IMR-90 (cell line): ENCODE data around the gene ATP9B. TPM values are rescaled to one million over a fixed set of nuclear protein-coding genes. Genes with fewer than 3 reads are reported as not detected.

Experiments used
- ATAC-seq: fragments of 200-7000 bp; cut with Tn5 transposase; 2 replicates; pipeline ENCODE4 v1.9.1; 2020; ENCODE audit warnings: low read depth, mild to moderate bottlenecking, moderate library complexity
- BruUV-seq: library from RNA; stranded (reverse); fragments of 400-500 nt; replicated peaks from 2 replicates; lab custom pipeline; 2021; lab: Mats Ljungman, UMichigan
- CTCF ChIA-PET: fragments of 300-600 bp; formaldehyde crosslinking; extraction: SDS; loops from one replicate; lab custom pipeline; 2021; ENCODE audit warnings: antibody characterized with exemption; lab: Yijun Ruan, JAX
- POLR2A ChIA-PET: fragments of 300-600 bp; sonication (Branson Sonifier 250); formaldehyde crosslinking; loops from one replicate; lab custom pipeline; 2022; ENCODE audit warnings: antibody characterized with exemption; ENCODE audit not compliant: unreplicated experiment; lab: Charles Lee
- DNase-seq: peaks from one replicate; pipeline ENCODE4 v3.0.0; 2013
- H2AFZ ChIP-seq: replicated peaks from 2 replicates; pipeline ENCODE3; 2013; ENCODE audit warnings: low read length, mild to moderate bottlenecking; ENCODE audit not compliant: poor library complexity
- H2AK5ac ChIP-seq: 2 replicates; pipeline ENCODE4 v1.6.1; 2013; ENCODE audit warnings: low read depth, low read length, inconsistent platforms
- H2AK9ac ChIP-seq: replicated peaks from 2 replicates; pipeline ENCODE3; 2013; ENCODE audit warnings: mild to moderate bottlenecking, low read depth, low read length, moderate library complexity; ENCODE audit not compliant: poor library complexity
- H2BK120ac ChIP-seq: 2 replicates; pipeline ENCODE4 v1.6.1; 2013; ENCODE audit warnings: low read depth, low read length, inconsistent platforms
- H2BK15ac ChIP-seq: 3 replicates; pipeline ENCODE4 v1.6.1; 2013; ENCODE audit warnings: low read depth, low read length, inconsistent platforms
- H2BK20ac ChIP-seq: 2 replicates; pipeline ENCODE4 v1.6.1; 2013; ENCODE audit warnings: low read depth, mild to moderate bottlenecking, inconsistent platforms, low read length, moderate library complexity
- H2BK5ac ChIP-seq: 2 replicates; pipeline ENCODE4 v1.6.1; 2013; ENCODE audit warnings: mild to moderate bottlenecking, low read depth, low read length, inconsistent platforms; ENCODE audit not compliant: poor library complexity, severe bottlenecking
- H3K14ac ChIP-seq: replicated peaks from 2 replicates; pipeline ENCODE4 v1.6.1; 2013; ENCODE audit warnings: low read depth, low read length, inconsistent platforms
- H3K18ac ChIP-seq: 2 replicates; pipeline ENCODE4 v1.6.1; 2013; ENCODE audit warnings: low read depth, low read length, control low read depth
- H3K23ac ChIP-seq: 2 replicates; pipeline ENCODE4 v1.6.1; 2013; ENCODE audit warnings: low read depth, low read length, inconsistent platforms
- H3K27ac ChIP-seq: 2 replicates; pipeline ENCODE4 v1.5.1; 2013; ENCODE audit warnings: mild to moderate bottlenecking, control low read depth, low read length; ENCODE audit not compliant: insufficient read depth
- H3K27me3 ChIP-seq: 2 replicates; pipeline ENCODE4 v1.6.1; 2013; ENCODE audit warnings: low read length; ENCODE audit not compliant: control insufficient read depth, insufficient read depth
- H3K36me3 ChIP-seq: 2 replicates; pipeline ENCODE4 v1.6.1; 2013; ENCODE audit warnings: low read length, mixed read lengths; ENCODE audit not compliant: control insufficient read depth, insufficient read depth
- H3K4ac ChIP-seq: 2 replicates; pipeline ENCODE4 v1.6.1; 2013; ENCODE audit warnings: low read depth, low read length, inconsistent platforms
- H3K4me1 ChIP-seq: 2 replicates; pipeline ENCODE4 v1.6.1; 2013; ENCODE audit warnings: low read length, mixed read lengths; ENCODE audit not compliant: control insufficient read depth, insufficient read depth
- H3K4me2 ChIP-seq: 2 replicates; pipeline ENCODE4 v1.6.1; 2013; ENCODE audit warnings: low read depth, mild to moderate bottlenecking, control low read depth, low read length, moderate library complexity
- H3K4me3 ChIP-seq: 2 replicates; pipeline ENCODE4 v1.5.1; 2013; ENCODE audit warnings: low read depth, mild to moderate bottlenecking, control low read depth, low read length, moderate library complexity; ENCODE audit not compliant: insufficient read depth
- H3K56ac ChIP-seq: 2 replicates; pipeline ENCODE4 v1.6.1; 2013; ENCODE audit warnings: low read length, inconsistent platforms; ENCODE audit not compliant: insufficient read depth; ENCODE audit errors: extremely low read depth
- H3K79me1 ChIP-seq, 2 experiments: 2 replicates each; pipeline ENCODE4 v1.6.1; 2013; ENCODE audit warnings: low read length in 2 of 2, inconsistent platforms in 1 of 2, low read depth in 1 of 2
- H3K9ac ChIP-seq: 2 replicates; pipeline ENCODE4 v1.6.1; 2013; ENCODE audit warnings: low read depth, low read length, control low read depth
- H3K9me1 ChIP-seq: 2 replicates; pipeline ENCODE4 v1.6.1; 2013; ENCODE audit warnings: low read length, inconsistent platforms; ENCODE audit not compliant: insufficient read depth
- H3K9me3 ChIP-seq: 2 replicates; pipeline ENCODE4 v1.6.1; 2013; ENCODE audit warnings: low read length; ENCODE audit not compliant: control insufficient read depth, insufficient read depth
- H4K20me1 ChIP-seq: 2 replicates; pipeline ENCODE4 v1.6.1; 2013; ENCODE audit warnings: low read length, inconsistent platforms; ENCODE audit not compliant: insufficient read depth
- H4K5ac ChIP-seq: 2 replicates; pipeline ENCODE4 v1.6.1; 2013; ENCODE audit warnings: mild to moderate bottlenecking, low read depth, low read length, control low read depth
- H4K8ac ChIP-seq, 2 experiments: 2 replicates each; pipeline ENCODE4 v1.6.1; 2013; ENCODE audit warnings: low read depth in 2 of 2, low read length in 2 of 2, control low read depth in 1 of 2, inconsistent platforms in 1 of 2
- H4K91ac ChIP-seq: 2 replicates; pipeline ENCODE4 v1.6.1; 2013; ENCODE audit warnings: low read depth, low read length, inconsistent platforms; ENCODE audit not compliant: insufficient read depth
- BHLHE40 ChIP-seq: fragments of 150-350 bp; IDR thresholded peaks from 2 replicates; pipeline ENCODE4 v1.6.1; 2016; ENCODE audit warnings: mild to moderate bottlenecking, low read depth, low read length
- CEBPB ChIP-seq: IDR thresholded peaks from 2 replicates; pipeline ENCODE4 v1.6.1; 2012; ENCODE audit warnings: low read depth, low read length, improper control_type of control experiment
- CHD1 ChIP-seq: IDR thresholded peaks from 2 replicates; pipeline ENCODE4 v1.6.1; 2012; ENCODE audit warnings: low read depth, low read length, improper control_type of control experiment
- CTCF ChIP-seq: conservative IDR thresholded peaks from 2 replicates; pipeline ENCODE4 v1.5.1; 2012; ENCODE audit warnings: mild to moderate bottlenecking, low read depth, low read length, improper control_type of control experiment
- ELK1 ChIP-seq: fragments of 150-350 bp; IDR thresholded peaks from 2 replicates; pipeline ENCODE4 v1.6.1; 2016; ENCODE audit warnings: low read depth, mild to moderate bottlenecking, low read length, moderate library complexity, borderline replicate concordance
- FOS ChIP-seq: fragments of 150-350 bp; IDR thresholded peaks from 2 replicates; pipeline ENCODE4 v1.6.1; 2016; ENCODE audit warnings: low read depth, low read length
- MAFK ChIP-seq: IDR thresholded peaks from 2 replicates; pipeline ENCODE4 v1.6.1; 2012; ENCODE audit warnings: low read depth, low read length, improper control_type of control experiment
- MAZ ChIP-seq: IDR thresholded peaks from 2 replicates; pipeline ENCODE4 v1.6.1; 2012; ENCODE audit warnings: low read depth, mild to moderate bottlenecking, low read length, improper control_type of control experiment, moderate library complexity, borderline replicate concordance
- MXI1 ChIP-seq: IDR thresholded peaks from 2 replicates; pipeline ENCODE4 v1.6.1; 2012; ENCODE audit warnings: low read depth, mild to moderate bottlenecking, low read length, moderate library complexity, borderline replicate concordance
- NFE2L2 ChIP-seq: fragments of 150-350 bp; IDR thresholded peaks from 2 replicates; pipeline ENCODE4 v1.6.1; 2016; ENCODE audit warnings: low read depth, mild to moderate bottlenecking, low read length
- POLR2A ChIP-seq: IDR thresholded peaks from 2 replicates; pipeline ENCODE4 v1.6.1; 2012; ENCODE audit warnings: mild to moderate bottlenecking, low read depth, low read length
- RAD21 ChIP-seq: IDR thresholded peaks from 2 replicates; pipeline ENCODE4 v1.6.1; 2012; ENCODE audit warnings: low read length, improper control_type of control experiment
- RCOR1 ChIP-seq: IDR thresholded peaks from 2 replicates; pipeline ENCODE4 v1.6.1; 2012; ENCODE audit warnings: mild to moderate bottlenecking, low read length, improper control_type of control experiment; ENCODE audit not compliant: insufficient replicate concordance
- RFX5 ChIP-seq: IDR thresholded peaks from 2 replicates; pipeline ENCODE4 v1.8.0; 2012; ENCODE audit warnings: low read depth, mild to moderate bottlenecking, low read length, moderate library complexity
- SMC3 ChIP-seq: fragments of 150-350 bp; IDR thresholded peaks from 2 replicates; pipeline ENCODE4 v1.6.1; 2016; ENCODE audit warnings: low read depth, mild to moderate bottlenecking, antibody characterized with exemption, low read length, moderate library complexity
- WGBS, 2 experiments: methylation state at CpG; one replicate each; pipeline versions ENCODE4 v1.1.5 to v1.1.7; 2013; ENCODE audit warnings: missing lambda C conversion rate in 2 of 2; ENCODE audit not compliant: insufficient read length in 1 of 2; ENCODE audit errors: extremely low coverage in 2 of 2; 5-methylcytosine and 5-hydroxymethylcytosine counted together
- dilution Hi-C: fragments of 300-500 bp; cut with HindIII; formaldehyde crosslinking; loops from one replicate; pipeline ENCODE4 v1.14.3; 2018; ENCODE audit warnings: low sequenced_read_pairs; ENCODE audit not compliant: unreplicated experiment
- in situ Hi-C: fragments of 300-500 bp; cut with MboI; formaldehyde crosslinking; loops from 3 replicates; pipeline ENCODE4 v1.14.3; 2019; ENCODE audit warnings: low sequenced_read_pairs, inconsistent platforms, mixed read lengths
- intact Hi-C: fragments of 100-400 bp; cut with micrococcal nuclease; formaldehyde crosslinking; loops from 2 replicates; pipeline ENCODE4 v1.10.0; 2022
- polyA plus RNA-seq, 3 experiments: library from polyadenylated mRNA; depleted of rRNA; stranded (reverse); fragments of >200 nt; gene quantifications; 2 replicates each; pipeline ENCODE4 v1.2.3, GENCODE V29; 2012; ENCODE audit warnings: low replicate concordance in 1 of 3
- total RNA-seq: library from RNA; depleted of rRNA; stranded (reverse); fragments of >200 nt; gene quantifications from 2 replicates; pipeline ENCODE4 v1.2.3, GENCODE V29; 2012

Gene ATP9B
- total and polyA plus RNA-seq, 2 of the 4 experiments (the other 2 are of a cell fraction): 11.0 to 11.5 TPM

GRCh38 chr18:79400591-79401381 lies 331.6 kb downstream of the ATP9B start:
- peaks cover 4% of the 10 kb centered on the region; the same call in 1 of the 2 replicates for H3K27me3 ChIP-seq
- H3K27ac ChIP-seq: no peak overlapping the region
- H2BK5ac ChIP-seq: no peak overlapping the region
- dilution Hi-C loops (no loop called here), in situ Hi-C loops (no loop called here), intact Hi-C loops (no loop called here)
- H3K9ac ChIP-seq: peak overlapping the region; percentile 67; the same call in 1 of the 2 replicates
- H2AK5ac ChIP-seq: no peak overlapping the region
- no TSS peak for BruUV-seq
- H2AK9ac ChIP-seq: no peak overlapping the region
- no peak overlapping the region for H2BK15ac ChIP-seq
- peak overlapping the region; percentile 55 for H3K4me2 ChIP-seq
- peaks cover 1% of the 10 kb centered on the region; the same call in 1 of the 2 replicates for H3K4me1 ChIP-seq
- H3K79me1 ChIP-seq: no peaks in the 10 kb centered on the region
- no peak overlapping the region for H3K56ac ChIP-seq
- no peaks in the 10 kb centered on the region for H3K9me1 ChIP-seq
- CTCF ChIA-PET: interaction anchor here (1.1 kb wide), 1 partner anchor 10 kb away, joined by 3 read pairs; no protein-coding TSS in a partner anchor
- H4K8ac ChIP-seq: no peak overlapping the region
- H3K4ac ChIP-seq: no peak overlapping the region
- ATAC-seq (peak; percentile 13; the same call in 1 of the 2 replicates), DNase-seq (no peak)
- H4K5ac ChIP-seq: no peak overlapping the region; the same call in 1 of the 2 replicates
- no peaks in the 10 kb centered on the region for H3K36me3 ChIP-seq
- peak overlapping the region; percentile 88 for H2AFZ ChIP-seq
- WGBS, 2 experiments: 8% methylated on average over 10 of the region's 58 CpGs; no CpG with 5 or more reads in 1 of the 2 experiments
- POLR2A ChIA-PET: no interaction called here
- no peak overlapping the region for H3K23ac ChIP-seq
- no peak overlapping the region for H3K14ac ChIP-seq
- no peaks in the 10 kb centered on the region for H3K9me3 ChIP-seq
- no peak overlapping the region for H2BK20ac ChIP-seq
- TF ChIP-seq POLR2A: no peak
- no peak for TF ChIP-seq ELK1
- no peak for TF ChIP-seq CHD1
- no peak for TF ChIP-seq CEBPB
- no peak for TF ChIP-seq RAD21
- TF ChIP-seq SMC3: no peak
- no peak for TF ChIP-seq BHLHE40
- TF ChIP-seq NFE2L2: no peak
- TF ChIP-seq CTCF: no peak
- no peak for TF ChIP-seq MAFK
- no peak for TF ChIP-seq RFX5
- no peak for TF ChIP-seq MXI1
- TF ChIP-seq RCOR1: no peak
- TF ChIP-seq MAZ: no peak
- TF ChIP-seq FOS: no peak
- H3K4me3 ChIP-seq: peak overlapping the region; percentile 86
- H4K91ac ChIP-seq: no peak overlapping the region
- H2BK120ac ChIP-seq: no peak overlapping the region
- H3K18ac ChIP-seq: no peak overlapping the region; the same call in 1 of the 2 replicates
- H4K20me1 ChIP-seq: no peaks in the 10 kb centered on the region
